ENCODE results near the gene RPP14.

The RPP14 gene

DNA sequence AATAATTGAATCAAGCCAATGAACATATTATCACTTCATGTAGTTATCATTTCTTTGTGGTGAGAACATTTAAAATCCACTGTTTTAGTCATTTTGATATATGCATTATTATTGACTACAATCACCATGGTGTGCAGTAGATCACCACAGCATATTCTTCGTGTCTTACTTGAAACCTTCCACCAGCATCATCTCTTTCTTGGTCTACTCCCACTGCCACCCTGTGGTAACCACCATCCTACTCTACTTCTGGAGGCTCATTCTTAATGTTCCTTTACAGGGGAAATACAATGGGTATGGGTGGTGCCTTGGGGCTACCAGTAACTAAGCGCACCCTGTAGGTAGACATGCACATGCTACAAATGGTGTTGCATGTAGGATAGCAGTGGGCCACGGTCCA, 52.0 kb downstream of the RPP14 start:
- peaks cover 6% of the 10 kb centered on the region for H3K27me3 Mint-ChIP-seq (ENCODE audit: low read depth, poor library complexity)
- H3K9me3 Mint-ChIP-seq: no peaks in the 10 kb centered on the region
- H3K27ac Mint-ChIP-seq: no peak overlapping the region
- peaks cover 10% of the 10 kb centered on the region for H3K4me1 Mint-ChIP-seq
- TF ChIP-seq, protein P1, sequence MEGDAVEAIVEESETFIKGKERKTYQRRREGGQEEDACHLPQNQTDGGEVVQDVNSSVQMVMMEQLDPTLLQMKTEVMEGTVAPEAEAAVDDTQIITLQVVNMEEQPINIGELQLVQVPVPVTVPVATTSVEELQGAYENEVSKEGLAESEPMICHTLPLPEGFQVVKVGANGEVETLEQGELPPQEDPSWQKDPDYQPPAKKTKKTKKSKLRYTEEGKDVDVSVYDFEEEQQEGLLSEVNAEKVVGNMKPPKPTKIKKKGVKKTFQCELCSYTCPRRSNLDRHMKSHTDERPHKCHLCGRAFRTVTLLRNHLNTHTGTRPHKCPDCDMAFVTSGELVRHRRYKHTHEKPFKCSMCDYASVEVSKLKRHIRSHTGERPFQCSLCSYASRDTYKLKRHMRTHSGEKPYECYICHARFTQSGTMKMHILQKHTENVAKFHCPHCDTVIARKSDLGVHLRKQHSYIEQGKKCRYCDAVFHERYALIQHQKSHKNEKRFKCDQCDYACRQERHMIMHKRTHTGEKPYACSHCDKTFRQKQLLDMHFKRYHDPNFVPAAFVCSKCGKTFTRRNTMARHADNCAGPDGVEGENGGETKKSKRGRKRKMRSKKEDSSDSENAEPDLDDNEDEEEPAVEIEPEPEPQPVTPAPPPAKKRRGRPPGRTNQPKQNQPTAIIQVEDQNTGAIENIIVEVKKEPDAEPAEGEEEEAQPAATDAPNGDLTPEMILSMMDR (IDR thresholded peaks at IDR 0.05): no peak
- H3K4me3 Mint-ChIP-seq: no peak overlapping the region
- H3K36me3 Mint-ChIP-seq (ENCODE audit: low read depth): no peaks in the 10 kb centered on the region
- DNase-seq: no peak

DNA sequence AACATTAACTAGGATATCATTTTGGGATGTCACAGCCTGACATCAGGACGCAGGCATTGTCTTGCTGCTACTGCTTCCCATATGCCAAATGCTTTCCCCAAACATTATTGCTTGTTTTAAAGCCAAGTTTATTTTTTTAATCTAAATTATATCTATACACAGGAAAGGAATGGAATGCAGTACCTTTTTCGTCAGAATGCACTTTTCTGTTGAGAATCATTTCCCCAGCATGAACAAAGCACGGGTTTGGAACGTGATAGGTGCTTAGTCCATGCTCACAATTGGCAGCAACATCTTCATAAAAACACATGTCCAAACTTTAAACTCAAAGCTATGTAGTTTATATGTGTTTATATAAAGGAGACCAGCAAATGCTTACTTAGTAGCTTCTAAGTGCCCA, 52.8 kb downstream of the RPP14 start:
- Mint-ChIP-seq H3K27ac (no peak overlapping the region), H3K27me3 (ENCODE audit: low read depth, poor library complexity) (peaks cover 6% of the 10 kb centered on the region), H3K4me3 (no peak overlapping the region), H3K4me1 (peaks cover 10% of the 10 kb centered on the region), H3K9me3 (no peaks in the 10 kb centered on the region), H3K36me3 (ENCODE audit: low read depth) (no peaks in the 10 kb centered on the region)
- no peak for DNase-seq
- TF ChIP-seq, protein P1 (IDR thresholded peaks at IDR 0.05): no peak

DNA sequence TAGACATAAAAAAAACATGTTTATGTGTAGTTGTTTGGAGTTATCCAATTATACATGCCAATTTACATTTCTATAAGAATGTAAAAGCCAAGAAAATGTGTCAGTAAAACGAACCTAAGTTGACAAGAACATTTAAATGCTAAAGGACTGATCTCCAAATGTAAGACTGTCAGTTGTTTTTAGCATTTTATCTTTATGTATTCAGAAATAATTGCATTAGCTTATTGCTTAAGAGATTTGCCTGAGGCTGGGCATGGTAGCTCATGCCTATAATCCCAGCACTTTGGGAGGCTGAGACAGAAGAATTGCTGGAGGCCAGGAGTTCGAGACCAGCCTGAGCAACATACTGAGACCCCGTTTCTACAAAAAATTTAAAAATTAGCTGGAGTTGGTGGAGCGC, 53.6 kb downstream of the RPP14 start:
- H3K27me3 Mint-ChIP-seq (ENCODE audit: low read depth, poor library complexity): peaks cover 4% of the 10 kb centered on the region
- no peaks in the 10 kb centered on the region for H3K9me3 Mint-ChIP-seq
- H3K4me1 Mint-ChIP-seq: peaks cover 10% of the 10 kb centered on the region
- TF ChIP-seq, protein P1 (IDR thresholded peaks at IDR 0.05): no peak
- no peak overlapping the region for H3K27ac Mint-ChIP-seq
- H3K4me3 Mint-ChIP-seq: no peak overlapping the region
- no peaks in the 10 kb centered on the region for H3K36me3 Mint-ChIP-seq (ENCODE audit: low read depth)
- no peak for DNase-seq

DNA sequence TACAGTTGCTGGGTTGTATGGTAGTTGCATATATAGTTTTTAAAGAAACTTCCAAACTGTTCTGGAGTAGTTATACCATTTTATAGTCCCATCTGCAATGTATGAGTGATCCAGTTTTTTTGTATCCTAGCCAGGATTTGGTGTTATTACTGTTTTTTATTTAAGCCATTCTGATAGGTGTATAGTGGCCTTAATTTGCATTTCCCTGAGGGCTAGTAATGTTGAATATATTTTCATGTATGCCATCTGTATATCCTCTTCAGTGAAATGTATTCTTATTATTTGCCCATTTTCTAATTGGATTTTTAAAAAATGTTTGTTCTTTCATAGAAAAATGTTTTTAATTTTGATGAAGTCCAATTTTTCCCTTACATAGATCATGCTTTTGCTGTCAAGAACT, 55.8 kb downstream of the RPP14 start:
- Mint-ChIP-seq H3K4me3 (no peak overlapping the region), H3K27me3 (ENCODE audit: low read depth, poor library complexity) (peaks cover 3% of the 10 kb centered on the region), H3K4me1 (peaks cover 4% of the 10 kb centered on the region), H3K9me3 (peaks cover 10% of the 10 kb centered on the region), H3K27ac (no peak overlapping the region), H3K36me3 (ENCODE audit: low read depth) (peaks cover 5% of the 10 kb centered on the region)
- DNase-seq: no peak
- TF ChIP-seq, protein P1 (IDR thresholded peaks at IDR 0.05): no peak

DNA sequence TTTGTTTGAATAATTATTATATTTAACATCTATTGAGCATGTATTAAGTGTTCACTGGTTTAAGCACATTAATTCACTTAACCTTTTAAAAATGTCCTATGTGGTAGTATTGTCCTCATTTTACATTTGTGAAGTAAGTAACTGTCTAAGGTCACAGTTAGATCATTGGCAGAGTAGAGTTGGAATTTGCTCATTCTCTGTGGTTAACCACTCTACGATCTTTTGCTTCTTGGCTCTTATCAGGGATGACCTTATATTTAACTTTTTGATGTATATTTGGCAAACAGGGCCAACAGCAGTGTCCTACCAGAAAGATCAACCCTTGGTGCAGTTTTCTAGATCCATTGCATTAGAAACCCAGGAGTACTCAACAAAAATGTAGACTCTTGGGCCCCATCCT, 60.7 kb downstream of the RPP14 start:
- Mint-ChIP-seq H3K4me1 (no peaks in the 10 kb centered on the region), H3K36me3 (ENCODE audit: low read depth) (peaks cover 6% of the 10 kb centered on the region), H3K27ac (no peak overlapping the region), H3K9me3 (peaks cover 12% of the 10 kb centered on the region), H3K27me3 (ENCODE audit: low read depth, poor library complexity) (peaks cover 3% of the 10 kb centered on the region), H3K4me3 (no peak overlapping the region)
- no peak for DNase-seq
- TF ChIP-seq, protein P1 (IDR thresholded peaks at IDR 0.05): no peak

DNA sequence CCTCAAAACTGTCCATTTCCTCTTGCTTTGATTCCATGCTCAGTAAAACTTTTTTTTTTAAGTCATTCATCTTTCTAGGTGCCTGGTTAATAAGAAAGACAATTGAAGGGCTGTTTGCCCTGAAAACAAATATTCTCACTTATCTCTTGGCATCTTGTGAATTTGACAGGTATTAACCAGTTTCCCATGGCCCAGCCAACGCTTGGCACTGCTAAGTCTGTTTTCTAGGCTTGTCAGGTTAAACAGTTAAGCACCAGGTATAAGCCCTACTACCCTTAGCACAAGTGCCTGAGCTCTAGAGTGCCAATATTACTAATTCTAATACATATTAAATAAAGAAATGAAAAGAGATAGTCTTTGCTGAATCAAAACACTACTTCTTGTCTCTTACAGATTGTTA, 63.0 kb downstream of the RPP14 start:
- DNase-seq: no peak
- no peak overlapping the region for H3K27ac Mint-ChIP-seq
- H3K4me1 Mint-ChIP-seq: no peaks in the 10 kb centered on the region
- peaks cover 3% of the 10 kb centered on the region for H3K27me3 Mint-ChIP-seq (ENCODE audit: low read depth, poor library complexity)
- peaks cover 10% of the 10 kb centered on the region for H3K36me3 Mint-ChIP-seq (ENCODE audit: low read depth)
- peaks cover 12% of the 10 kb centered on the region for H3K9me3 Mint-ChIP-seq
- TF ChIP-seq, protein P1 (IDR thresholded peaks at IDR 0.05): no peak
- no peak overlapping the region for H3K4me3 Mint-ChIP-seq
